ENCODE results near the gene EREG. TPM values are rescaled to one million over a fixed set of nuclear protein-coding genes. Genes with fewer than 3 reads are reported as not detected.

EREG gene, protein sequence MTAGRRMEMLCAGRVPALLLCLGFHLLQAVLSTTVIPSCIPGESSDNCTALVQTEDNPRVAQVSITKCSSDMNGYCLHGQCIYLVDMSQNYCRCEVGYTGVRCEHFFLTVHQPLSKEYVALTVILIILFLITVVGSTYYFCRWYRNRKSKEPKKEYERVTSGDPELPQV
- polyA plus RNA-seq (2011; rRNA removed), result 0.40 and 0.48 TPM in 2 replicates
- polyA minus RNA-seq (2011; rRNA and poly(A)+ RNA removed), result 0.28 and 0.72 TPM in 2 replicates

DNA sequence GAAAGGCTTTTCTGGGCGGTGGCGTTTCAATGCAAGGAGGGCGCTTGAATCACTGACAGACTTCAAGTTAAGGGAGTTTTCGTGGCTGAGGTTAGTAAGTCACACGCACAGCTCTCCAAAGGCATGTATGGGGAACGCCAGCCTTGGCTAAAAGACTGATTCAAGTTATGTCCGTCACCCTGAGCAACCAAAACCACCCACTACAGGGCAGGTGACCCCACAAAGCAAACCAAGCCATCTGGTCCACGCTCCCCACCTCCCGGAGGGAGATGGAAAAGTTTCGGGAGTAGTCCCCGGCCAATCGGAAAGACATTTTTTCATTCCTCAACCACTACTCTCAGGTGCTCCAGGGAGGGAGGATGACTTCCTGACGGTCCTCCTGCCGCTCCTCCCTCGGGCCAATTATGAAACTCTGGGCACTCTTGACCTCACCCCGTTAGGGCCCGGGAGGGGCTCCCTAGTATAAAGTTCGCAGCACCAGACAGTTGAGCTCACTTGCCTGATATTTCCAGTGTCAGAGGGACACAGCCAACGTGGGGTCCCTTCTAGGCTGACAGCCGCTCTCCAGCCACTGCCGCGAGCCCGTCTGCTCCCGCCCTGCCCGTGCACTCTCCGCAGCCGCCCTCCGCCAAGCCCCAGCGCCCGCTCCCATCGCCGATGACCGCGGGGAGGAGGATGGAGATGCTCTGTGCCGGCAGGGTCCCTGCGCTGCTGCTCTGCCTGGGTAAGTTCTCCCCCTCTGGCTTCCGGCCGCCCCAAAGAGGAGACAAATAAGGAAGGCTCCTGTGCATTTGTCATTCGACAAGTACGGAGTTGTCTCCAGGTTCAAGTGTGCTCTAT lies at the start of gene EREG:
Gene EREG, plus strand, starts transcription at position 494 of the 840 bp plus-strand sequence. Its CDS starts 164 bp downstream, at position 658.
- peak within 1 kb of the TSS; percentile 44 for H3K4me3 ChIP-seq (ENCODE audit: low read depth, low read length)
- no peaks in the 10 kb centered on the region for H3K36me3 ChIP-seq (ENCODE audit: control insufficient read depth, insufficient read depth, low read length)
- DNase-seq (ENCODE audit: low read depth), result peak; percentile 31
- TF ChIP-seq, protein P1, sequence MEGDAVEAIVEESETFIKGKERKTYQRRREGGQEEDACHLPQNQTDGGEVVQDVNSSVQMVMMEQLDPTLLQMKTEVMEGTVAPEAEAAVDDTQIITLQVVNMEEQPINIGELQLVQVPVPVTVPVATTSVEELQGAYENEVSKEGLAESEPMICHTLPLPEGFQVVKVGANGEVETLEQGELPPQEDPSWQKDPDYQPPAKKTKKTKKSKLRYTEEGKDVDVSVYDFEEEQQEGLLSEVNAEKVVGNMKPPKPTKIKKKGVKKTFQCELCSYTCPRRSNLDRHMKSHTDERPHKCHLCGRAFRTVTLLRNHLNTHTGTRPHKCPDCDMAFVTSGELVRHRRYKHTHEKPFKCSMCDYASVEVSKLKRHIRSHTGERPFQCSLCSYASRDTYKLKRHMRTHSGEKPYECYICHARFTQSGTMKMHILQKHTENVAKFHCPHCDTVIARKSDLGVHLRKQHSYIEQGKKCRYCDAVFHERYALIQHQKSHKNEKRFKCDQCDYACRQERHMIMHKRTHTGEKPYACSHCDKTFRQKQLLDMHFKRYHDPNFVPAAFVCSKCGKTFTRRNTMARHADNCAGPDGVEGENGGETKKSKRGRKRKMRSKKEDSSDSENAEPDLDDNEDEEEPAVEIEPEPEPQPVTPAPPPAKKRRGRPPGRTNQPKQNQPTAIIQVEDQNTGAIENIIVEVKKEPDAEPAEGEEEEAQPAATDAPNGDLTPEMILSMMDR (IDR thresholded peaks at IDR 0.05; ENCODE audit: insufficient read depth, low read depth, low read length), result no peak
- peaks cover 3% of the 10 kb centered on the region; the same call in 1 of the 2 replicates for H3K27me3 ChIP-seq (ENCODE audit: control insufficient read depth, insufficient read depth, low read length)
- ChIA-PET CTCF (interaction anchor here (0.6 to 3.3 kb wide), 3 partner anchors 13 to 310 kb away, joined by 3 to 10 read pairs (median 8); no protein-coding TSS in a partner anchor), POLR2A (no interaction called here)

DNA sequence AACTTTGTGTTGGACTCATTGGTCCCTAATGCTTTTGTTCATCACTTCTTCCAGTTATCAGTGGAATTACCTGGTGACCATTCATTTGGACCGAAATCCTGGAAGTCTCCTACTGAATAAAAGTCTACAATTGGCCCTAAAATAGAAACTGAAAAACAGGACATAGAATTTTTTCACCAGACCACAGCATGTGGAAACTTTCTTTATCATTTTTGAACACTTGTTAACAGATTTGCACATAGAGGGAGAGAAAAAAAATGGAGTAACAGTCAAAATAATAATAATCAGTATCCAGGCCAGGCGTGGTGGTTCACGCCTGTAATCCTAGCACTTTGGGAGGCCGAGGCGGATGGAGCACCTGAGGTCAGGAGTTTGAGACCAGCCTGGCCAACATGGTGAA lies 49.6 kb upstream of the EREG start:
- Histone ChIP-seq H3K36me3 (ENCODE audit: control insufficient read depth, insufficient read depth, low read length) (no peaks in the 10 kb centered on the region), H3K27me3 (ENCODE audit: control insufficient read depth, insufficient read depth, low read length) (no peaks in the 10 kb centered on the region), H3K4me3 (ENCODE audit: low read depth, low read length) (no peak overlapping the region)
- TF ChIP-seq, protein P1 (IDR thresholded peaks at IDR 0.05; ENCODE audit: insufficient read depth, low read depth, low read length), result no peak
- ChIA-PET CTCF (interaction anchor here (1.2 to 3.2 kb wide), 2 partner anchors 86 to 126 kb away, joined by 5 to 15 read pairs; no protein-coding TSS in a partner anchor), POLR2A (no interaction called here)
- DNase-seq (ENCODE audit: low read depth), result no peak

DNA sequence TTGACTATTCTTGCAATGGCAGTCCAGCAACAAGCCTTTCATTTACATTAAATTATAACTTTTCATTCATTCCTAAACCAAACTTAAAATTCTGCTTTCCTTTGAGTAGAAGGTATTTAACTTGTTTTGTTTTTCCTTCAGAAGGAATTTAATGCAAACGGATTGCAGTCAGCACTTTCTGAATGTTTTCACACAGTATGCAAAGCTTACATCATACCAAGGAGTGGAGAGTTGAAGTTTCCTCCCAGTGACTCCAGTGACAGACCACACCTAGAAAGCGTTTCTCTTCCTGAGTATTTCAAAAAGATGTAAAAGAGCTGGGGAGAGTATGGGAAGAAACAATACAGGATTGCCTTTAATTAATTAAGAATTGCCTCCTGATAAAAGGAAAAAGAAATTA lies 48.5 kb upstream of the EREG start:
- TF ChIP-seq, protein P1 (IDR thresholded peaks at IDR 0.05; ENCODE audit: insufficient read depth, low read depth, low read length), result no peak
- POLR2A ChIA-PET, result no interaction called here
- Histone ChIP-seq H3K27me3 (ENCODE audit: control insufficient read depth, insufficient read depth, low read length) (no peaks in the 10 kb centered on the region), H3K4me3 (ENCODE audit: low read depth, low read length) (no peak overlapping the region), H3K36me3 (ENCODE audit: control insufficient read depth, insufficient read depth, low read length) (no peaks in the 10 kb centered on the region)
- DNase-seq (ENCODE audit: low read depth), result no peak
- CTCF ChIA-PET, result interaction anchor here (0.7 to 3.2 kb wide), 5 partner anchors 54 to 711 kb away, joined by 3 to 15 read pairs (median 4); no protein-coding TSS in a partner anchor

DNA sequence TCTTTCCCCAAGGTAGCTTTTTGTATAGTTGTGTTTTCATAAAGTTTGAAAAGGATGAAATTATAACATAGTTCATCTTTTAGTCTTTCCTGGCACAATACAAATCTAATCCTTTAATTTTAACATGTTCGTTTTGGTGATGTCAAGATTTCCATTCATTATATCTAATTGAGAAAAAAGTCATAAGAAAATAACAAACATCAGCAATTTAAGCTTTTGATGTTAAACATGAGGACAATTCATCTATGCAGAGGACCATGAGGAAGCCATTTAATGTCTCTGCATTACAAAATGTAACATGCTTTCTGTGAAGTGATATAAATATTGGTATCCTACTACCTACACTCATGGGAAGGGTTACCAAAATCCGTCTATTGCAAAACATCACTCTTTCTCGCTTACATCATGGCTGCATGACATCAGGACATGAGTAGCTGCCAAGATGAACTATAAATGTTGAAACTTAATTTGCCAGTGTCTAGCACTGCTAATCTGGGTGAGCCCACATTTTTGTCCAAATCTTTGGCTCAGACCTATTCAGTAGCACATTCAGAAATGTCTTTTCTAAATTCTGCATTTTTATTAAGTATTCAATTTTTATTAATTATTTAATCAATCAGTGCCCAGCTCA lies 47.2 kb upstream of the EREG start:
- TF ChIP-seq, protein P1 (IDR thresholded peaks at IDR 0.05; ENCODE audit: insufficient read depth, low read depth, low read length), result no peak
- DNase-seq (ENCODE audit: low read depth), result no peak
- CTCF ChIA-PET, result interaction anchor here (0.8 to 8.5 kb wide), 5 partner anchors 10 to 356 kb away, joined by 3 to 175 read pairs (median 3); no protein-coding TSS in a partner anchor
- POLR2A ChIA-PET, result no interaction called here
- Histone ChIP-seq H3K27me3 (ENCODE audit: control insufficient read depth, insufficient read depth, low read length) (no peaks in the 10 kb centered on the region), H3K4me3 (ENCODE audit: low read depth, low read length) (no peak overlapping the region), H3K36me3 (ENCODE audit: control insufficient read depth, insufficient read depth, low read length) (no peaks in the 10 kb centered on the region)
